Activated gamma-delta T cell treated with Interleukin-2 at 50 U/mL for 16 hours (primary cell): ENCODE results near the gene RAI1.
"Not testable (repeated sequence)": the region's sequence is repeated elsewhere in the genome, so short reads cannot be mapped to it uniquely, and the experiment has no call there.

ENCODE experiments used
- DNase-seq: peaks from one replicate; pipeline ENCODE4 v3.0.0-alpha.2; 2020

The RAI1 gene, protein sequence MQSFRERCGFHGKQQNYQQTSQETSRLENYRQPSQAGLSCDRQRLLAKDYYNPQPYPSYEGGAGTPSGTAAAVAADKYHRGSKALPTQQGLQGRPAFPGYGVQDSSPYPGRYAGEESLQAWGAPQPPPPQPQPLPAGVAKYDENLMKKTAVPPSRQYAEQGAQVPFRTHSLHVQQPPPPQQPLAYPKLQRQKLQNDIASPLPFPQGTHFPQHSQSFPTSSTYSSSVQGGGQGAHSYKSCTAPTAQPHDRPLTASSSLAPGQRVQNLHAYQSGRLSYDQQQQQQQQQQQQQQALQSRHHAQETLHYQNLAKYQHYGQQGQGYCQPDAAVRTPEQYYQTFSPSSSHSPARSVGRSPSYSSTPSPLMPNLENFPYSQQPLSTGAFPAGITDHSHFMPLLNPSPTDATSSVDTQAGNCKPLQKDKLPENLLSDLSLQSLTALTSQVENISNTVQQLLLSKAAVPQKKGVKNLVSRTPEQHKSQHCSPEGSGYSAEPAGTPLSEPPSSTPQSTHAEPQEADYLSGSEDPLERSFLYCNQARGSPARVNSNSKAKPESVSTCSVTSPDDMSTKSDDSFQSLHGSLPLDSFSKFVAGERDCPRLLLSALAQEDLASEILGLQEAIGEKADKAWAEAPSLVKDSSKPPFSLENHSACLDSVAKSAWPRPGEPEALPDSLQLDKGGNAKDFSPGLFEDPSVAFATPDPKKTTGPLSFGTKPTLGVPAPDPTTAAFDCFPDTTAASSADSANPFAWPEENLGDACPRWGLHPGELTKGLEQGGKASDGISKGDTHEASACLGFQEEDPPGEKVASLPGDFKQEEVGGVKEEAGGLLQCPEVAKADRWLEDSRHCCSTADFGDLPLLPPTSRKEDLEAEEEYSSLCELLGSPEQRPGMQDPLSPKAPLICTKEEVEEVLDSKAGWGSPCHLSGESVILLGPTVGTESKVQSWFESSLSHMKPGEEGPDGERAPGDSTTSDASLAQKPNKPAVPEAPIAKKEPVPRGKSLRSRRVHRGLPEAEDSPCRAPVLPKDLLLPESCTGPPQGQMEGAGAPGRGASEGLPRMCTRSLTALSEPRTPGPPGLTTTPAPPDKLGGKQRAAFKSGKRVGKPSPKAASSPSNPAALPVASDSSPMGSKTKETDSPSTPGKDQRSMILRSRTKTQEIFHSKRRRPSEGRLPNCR (N-terminal part only)

DNA sequence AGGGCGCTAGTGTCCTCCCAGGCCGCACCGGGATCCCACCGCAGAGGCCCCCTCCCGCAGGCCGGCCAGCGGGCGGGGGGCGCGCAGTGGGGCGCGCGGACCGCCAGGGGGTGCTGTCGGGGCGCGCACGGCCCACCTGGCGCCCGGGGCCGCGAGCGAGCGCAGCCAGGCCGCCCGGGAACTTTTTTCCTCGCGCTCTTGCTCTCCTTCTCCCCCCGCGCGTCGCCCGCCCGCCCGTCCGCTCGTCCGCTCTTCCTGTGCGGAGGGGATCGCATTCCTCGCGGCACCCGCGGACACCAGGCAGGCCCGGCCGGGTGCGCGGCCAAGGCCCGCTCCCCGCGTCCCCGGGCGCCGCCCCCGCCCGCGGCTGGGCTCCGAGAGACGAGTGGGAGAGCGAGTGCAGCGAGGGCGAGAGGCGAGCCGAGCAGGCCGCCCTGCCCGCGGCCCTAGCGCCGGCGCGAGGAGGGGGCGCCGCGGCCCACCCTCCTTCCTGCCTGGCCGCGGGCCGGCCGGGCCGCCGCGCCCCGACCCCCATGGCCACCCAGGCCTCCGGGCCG lies at the start of gene RAI1:
Gene RAI1 (plus strand): TSS at position 272 of the 557 bp plus-strand sequence. CDS start 111,491 bp downstream, outside the sequence.
- peak; percentile 66 for DNase-seq

DNA sequence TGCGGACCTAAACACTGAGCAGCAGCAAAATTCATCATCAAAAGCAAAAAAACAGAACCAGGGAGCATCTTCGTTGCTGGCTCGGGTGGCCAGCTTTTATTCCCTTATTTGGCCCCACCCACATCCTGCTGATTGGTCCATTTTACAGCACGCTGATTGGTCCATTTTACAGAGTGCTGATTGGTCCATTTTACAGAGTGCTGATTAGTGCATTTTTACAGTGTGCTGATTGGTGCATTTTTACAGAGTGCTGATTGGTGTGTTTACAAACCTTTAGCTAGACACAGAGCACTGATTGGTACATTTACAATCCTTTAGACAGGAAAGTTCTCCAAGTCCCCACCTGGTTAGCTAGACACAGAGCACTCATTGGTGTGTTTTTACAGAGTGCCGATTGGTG lies 48.6 kb upstream of the RAI1 start:
- not testable (repeated sequence) for DNase-seq

DNA sequence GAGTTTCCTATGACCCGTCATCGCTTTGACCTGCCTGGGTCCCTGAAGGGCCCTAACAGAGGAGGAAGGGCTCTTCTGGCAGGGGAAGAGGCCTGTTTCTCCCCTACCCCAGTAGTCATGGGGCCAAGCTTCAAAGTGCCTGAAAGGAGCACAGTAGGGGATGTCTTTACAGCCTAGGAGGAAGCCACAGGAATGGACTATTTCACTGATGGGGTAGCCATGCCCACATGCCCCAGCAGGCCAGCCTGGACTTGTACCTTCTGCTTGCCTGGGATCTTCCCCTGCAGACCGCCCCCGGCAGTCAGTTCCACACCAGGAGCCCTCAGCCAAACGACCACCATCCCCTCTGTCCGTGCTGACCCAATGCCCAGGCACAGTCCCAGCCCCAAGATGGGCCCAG lies 47.9 kb upstream of the RAI1 start:
- DNase-seq = no peak

DNA sequence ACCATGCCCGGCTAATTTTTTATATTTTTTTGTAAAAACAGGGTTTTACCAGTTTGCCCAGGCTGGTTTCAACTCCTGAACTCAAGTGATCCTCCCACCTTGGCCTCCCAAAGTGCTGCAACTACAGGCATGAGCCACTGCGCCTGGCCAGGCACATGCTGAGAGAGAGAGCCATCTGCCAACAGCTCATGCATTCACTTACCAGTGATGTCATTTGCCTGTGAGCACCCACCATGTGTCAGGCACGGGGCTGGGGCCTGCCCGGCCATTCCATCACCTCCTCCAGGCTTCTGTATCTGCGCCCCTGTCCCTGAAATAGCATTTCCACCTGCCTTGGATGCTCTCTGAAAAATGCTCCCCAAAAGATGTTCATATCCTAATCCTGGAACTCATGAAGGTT lies 46.1 kb upstream of the RAI1 start:
- no peak for DNase-seq

DNA sequence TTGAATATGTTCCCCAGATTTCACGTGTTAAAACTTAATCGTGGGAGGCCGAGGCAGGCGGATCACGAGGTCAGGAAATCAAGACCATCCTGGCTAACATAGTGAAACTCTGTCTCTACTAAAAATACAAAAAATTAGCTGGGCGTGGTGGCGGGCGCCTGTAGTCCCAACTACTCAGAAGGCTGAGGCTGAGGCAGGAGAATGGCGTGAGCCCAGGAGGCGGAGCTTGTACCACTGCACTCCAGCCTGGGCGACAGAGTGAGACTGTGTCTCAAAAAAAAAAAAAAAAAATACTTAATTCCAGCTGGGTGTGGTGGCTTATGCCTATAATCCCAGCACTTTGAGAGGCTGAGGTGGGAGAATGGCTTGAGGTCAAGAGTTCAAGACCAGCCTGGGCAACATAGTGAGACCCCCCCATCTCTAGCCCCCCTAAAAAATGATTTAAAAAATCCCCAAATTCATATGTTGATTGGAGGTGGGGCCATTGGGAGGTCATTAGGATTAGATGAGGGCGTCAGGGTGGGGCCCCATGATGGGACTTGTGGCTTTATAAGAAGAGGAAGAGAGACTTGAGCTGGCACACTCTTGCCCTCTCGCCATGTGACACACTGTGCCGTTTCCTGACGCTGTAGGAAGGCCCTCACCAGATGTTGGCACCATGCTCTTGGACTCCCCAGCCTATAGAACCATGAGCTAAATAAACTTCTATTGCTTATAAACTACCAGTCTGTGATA lies 45.6 kb upstream of the RAI1 start:
- not testable (repeated sequence) for DNase-seq

DNA sequence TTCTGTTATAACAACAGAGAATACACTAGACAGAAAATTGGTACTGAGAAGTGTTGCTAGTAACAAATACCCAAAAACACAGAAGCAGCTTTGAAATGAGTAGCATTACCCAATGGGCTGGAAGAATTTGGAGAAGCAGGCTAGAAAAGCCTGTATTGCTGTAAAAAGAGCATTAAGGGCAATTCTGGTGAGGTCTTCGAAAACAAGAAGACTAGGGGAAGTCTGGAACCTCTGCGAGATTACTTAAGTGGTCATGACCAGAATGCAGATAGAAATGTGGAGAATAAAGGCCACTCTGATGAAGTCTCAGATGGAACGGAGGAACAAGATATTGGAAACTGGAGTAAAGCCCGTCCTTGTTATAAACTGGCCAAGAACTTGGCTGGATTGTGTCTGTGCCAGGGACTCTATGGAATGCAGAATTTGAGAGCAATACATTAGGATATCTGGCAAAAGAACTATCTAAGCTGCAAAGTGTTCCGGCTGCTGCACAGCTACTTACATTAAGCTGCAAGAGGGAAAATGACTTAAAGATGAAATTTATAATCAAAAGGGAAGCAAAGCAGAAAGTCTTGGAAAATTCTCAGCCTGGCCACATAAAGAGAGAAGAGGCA lies 44.9 kb upstream of the RAI1 start:
- DNase-seq = no peak

DNA sequence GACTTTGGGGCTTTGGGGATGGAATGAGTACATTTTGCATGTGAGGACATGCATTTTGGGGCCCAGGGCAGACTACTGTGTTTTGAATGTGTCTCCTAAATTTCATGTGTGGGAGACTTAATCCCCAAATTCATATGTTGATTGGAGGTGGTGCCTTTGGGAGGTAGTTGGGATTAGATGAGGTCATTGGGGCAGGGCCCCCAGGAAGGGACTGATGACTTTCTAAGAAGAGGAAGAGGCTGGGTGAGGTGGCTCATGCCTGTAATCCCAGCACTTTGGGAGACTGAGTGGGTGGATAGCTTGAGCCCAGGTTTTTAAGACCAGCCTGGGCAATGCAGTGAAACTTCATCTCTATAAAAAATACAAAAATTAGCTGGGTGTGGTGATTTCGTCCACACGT lies 42.8 kb upstream of the RAI1 start:
- no peak for DNase-seq

DNA sequence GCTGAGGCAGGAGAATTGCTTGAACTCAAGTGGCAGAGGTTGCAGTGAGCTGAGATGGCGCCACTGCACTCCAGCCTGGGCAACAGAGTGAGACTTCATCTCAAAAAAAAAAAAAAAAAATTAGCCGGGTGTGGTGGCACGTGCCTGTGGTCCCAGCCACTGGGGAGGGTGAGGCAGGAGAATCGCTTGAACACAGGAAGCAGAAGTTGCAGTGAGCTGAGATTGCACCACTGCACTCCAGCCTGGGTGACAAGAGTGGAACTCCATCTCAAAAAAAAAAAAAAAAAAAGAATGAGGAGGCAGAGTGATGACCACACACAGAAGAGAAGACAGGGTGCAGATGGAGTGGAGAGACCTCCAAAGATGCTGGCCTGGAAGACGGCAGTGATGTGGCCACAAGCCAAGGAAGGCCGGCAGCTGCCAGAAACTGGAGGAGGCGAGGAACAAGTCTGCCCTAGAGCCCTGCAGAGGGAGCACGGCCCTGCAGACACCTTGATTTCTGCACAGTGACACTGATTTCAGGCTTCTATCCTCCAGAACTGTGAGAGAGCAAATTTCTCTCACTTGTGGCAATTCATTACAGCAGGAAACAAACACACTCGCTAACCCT lies 41.5 kb upstream of the RAI1 start:
- DNase-seq = not testable (repeated sequence)

DNA sequence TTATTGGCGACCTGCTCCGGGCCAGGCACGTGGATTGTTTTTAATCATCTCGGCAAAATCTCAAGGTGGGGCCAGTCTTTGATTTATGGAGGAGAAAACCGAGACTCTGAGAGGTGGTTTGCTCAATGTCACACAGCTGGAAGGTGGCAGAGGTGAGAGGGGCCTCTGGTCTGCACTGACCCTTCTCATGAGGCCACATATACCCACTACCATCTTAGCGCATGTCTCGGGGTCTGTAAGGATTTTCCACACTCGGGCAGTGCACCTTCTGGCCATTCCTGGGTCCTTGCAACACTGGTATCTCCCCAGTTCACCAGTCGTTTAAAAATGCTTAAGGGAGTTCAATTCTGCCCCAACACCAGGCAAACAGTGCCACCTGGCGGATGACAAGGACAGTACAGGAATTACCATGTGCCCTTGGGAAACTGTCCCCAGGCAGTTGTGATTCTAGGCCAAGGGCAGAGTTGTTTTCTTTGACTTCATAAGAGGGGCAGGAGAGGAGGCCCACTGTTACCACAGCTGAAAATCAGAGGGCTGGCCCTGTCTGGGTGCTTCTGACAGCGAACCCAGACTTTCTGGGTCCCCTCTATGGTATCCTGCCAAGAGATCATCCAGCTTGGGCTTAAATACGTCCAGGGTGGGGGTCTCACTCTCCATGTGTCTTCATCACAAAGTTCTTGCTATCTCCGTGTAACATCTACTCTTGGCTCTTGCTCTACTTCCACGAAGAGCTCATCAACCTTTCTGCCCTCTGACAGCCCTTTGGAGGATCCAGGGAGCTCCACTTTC lies 39.4 kb upstream of the RAI1 start:
- DNase-seq = peak; percentile 85

DNA sequence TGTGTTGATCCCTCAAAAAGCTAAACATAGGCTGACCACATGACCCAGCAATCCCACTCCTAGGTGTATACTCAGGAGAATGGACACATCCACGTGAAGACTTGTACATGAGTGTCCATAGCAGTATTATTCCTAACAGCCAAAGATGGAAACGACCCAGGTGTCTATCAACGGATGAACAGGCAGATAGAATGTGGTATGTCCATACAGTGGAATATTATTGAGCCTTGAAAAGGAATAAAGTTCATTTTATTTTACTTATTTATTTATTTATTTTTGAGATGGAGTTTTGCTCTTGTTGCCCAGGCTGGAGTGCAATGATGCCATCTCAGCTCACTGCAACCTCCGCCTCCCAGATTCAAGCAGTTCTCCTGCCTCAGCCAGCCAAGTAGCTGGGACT lies 36.1 kb upstream of the RAI1 start:
- DNase-seq = not testable (repeated sequence)

DNA sequence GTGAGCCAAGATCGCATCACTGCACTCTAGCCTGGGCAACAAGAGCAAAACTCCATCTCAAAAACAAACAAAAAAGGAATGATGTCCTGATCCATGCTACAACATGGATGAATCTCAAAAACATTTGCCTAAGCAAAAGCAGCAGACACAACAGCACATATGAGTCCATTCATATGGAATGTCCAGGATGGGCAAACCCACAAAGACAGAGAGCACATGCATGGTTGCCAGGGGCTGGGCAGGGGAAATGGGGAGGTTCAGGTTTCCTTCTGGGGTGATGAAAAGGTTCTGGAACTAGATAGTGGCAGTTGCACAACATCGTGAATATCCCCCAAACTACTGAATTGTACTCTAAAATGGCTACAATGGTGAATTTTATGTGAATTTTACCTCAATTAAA lies 35.3 kb upstream of the RAI1 start:
- DNase-seq = no peak

DNA sequence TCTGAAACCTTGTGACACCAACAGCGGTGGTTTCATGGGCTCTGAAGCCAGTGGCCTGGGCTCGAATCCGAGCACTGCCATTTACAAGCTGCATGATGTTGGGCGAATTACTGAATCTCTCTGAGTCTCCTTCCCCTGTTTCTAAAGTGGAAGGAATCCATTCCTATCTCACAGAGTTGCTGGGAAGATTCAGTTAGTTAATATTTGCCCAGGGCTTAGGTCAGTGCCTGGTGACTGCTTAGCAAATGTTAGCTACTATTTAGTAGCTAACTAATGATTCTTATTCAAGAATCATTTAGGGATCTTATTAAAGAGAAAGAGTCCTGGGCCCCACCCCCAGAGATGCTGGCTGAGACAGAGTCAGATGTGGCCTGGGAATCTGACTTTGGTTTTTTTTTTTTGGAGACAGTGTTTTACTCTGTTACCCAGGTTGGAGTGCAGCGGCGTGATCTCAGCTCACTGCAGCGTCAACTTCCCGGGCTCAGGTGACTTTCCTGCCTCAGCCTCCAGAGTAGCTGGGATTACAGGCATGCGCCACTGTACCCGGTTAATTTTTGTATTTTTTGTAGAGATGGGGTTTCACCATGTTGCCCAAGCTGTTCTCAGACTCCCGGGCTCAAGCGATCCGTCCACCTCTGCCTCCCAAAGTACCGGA lies 33.6 kb upstream of the RAI1 start:
- DNase-seq = no peak

DNA sequence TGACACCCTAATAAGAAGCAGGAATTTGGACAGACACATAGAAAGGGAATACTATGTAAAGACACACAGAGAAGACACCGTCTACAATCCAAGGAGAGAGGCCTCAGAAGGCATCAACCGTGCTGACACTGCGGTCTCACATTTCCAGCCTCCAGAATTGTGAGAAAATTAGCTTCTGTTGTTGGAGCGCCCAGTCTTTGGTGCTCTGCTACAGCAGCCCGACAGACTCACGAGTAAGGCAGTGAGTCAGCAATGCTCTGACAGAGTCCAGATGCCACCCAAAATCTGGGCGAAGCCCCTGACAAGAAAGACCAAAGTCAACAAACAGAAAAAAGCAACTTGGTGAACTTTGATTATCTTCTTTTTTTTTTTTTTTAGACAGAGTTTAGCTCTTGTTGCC lies 32.5 kb upstream of the RAI1 start:
- no peak for DNase-seq

DNA sequence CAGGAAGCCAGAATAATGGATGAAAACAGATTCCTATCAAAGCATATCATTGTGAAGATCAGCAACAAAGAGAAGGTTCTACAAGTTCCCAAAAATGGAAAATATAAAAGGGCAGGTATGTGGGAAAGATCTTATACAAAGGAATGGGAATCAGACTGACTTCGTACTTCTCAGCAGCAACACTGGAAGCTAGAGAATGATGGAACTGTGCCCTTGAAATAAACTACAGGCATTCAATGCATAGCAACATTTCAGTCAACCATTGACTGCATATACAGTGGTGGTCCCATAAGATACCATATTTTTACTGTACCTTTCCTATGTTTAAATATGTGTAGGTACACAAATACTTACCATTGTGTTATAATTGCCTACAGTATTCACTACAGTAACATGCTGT lies 30.3 kb upstream of the RAI1 start:
- no peak for DNase-seq

DNA sequence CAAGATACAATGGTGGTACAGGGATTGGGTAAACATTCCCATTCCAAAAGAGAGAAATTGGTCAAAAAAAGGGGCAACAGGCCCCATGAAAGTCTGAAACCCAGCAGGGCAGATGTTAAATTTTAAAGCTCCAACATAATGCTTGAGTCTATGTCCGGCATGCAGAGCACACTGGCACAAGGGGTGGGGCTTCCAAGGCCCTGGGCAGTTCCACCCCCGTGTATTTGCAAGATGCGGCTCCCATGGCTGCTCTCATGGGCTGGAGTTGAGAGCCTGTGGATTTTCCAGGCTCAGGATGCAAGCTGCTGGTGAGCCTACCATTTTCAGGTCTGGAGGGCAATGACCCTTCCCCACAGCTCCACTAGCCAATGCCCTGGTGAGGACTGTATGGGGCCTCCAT lies 27.9 kb upstream of the RAI1 start:
- DNase-seq = no peak

DNA sequence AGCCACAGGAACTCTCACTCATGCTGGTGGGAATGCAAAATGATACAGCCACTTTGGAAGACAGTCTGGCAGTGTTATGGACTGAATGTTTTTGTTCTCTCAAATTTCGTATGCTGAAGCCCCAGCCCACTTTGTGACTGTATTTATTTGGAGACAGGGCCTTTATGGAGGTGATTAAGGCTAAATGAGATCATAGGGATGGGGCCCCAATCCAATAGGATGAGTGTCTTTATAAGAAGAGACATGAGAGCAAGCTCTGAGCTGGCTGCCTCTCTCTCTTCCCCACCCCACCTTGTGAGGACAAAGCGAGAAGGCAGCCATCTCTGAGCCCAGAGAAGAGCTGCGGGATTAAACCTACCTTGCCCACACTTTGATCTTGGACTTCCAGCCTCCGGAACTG lies 21.9 kb upstream of the RAI1 start:
- DNase-seq = no peak

DNA sequence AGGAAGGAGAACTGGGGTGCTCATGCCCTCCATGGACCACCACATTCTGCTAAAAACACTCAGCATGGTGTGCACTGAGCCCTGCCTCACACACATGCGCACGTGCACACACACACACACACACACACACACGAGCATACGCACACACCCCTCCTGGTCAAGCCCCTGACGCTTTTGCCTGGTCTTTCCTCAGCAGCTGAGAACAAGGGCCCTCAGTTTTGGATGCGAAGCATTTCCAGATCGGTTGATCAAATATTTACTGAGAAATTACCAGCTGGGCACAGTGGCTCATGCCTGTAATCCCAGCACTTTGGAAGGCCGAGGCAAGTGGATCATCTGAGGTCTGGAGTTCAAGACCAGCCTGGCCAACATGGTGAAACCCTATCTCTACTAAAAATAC lies 20.1 kb upstream of the RAI1 start:
- DNase-seq = no peak

DNA sequence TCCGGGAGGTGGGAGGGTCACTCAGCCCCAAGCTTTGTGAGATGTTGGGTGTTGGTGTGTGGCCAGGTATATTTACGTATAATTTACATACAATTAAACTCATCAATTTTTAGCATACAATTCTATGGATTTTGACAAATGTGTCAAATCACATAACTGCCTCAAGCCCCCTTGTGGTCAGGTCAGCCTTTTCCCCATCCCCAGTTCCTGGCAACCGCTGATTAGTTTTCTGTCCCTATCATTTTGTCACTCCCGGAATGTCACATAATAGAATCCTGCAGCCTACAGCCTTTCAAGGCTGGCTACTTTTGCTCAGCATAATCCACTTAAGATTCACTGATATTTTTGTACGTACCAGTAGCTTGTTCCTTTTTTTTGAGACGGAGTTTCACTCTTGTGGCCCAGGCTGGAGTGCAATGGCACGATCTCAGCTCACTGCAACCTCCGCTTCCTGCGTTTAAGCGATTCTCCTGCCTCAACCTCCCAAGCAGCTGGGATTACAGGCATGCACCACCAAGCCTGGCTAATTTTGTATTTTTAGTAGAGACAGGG lies 19.3 kb upstream of the RAI1 start:
- no peak for DNase-seq

DNA sequence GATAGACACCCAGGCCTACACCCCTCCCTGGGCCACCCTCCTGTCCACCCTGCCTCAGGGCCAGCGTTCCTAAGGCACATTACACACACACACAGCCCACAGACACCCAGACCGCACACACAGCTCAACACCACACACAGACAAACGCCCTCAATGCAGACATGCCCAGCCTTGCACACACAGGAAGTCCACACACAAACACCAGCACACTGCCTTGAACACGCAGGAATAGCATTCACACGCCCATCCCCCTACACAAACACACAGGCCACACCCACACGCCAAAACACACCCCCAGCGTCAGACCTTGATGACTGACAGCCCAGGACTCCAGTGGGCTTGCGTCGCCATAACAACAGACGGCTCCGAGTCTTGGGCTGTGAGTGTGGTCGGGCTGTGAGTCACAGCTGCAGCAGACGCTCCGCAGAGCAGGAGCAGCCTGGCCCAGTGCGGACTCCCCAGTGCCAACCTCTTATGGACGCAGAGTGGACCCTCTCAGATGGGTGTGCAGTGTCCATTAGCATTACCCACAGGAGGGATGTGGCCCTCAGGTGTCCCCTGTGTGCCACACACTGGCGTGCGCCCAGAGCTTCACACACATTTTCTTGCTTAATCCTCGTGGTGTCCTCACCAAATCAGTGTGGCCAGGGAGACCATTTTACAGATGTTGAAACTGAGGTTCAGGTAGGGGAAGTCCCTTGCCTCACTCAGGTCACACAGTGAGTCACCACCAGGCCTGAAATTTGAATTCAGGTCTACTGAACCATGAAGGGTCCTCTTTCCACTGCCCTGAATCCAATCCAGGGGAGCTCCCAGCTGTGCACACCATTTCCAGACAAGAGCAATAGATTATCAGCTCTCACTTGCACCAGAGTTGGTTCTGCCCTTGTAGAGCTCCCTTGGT lies 17.8 kb upstream of the RAI1 start:
- DNase-seq = peak; percentile 83
